Adrenal gland (tissue), 5 donors: ENCODE measurements around the gene MIER1.

Experiments
- POLR2A ChIP-seq, 2 donors: fragments of 450-650 bp; IDR thresholded peaks; one replicate each; pipeline ENCODE4 v1.6.1; 2017; ENCODE audit warnings: antibody characterized with exemption in 2 of 2, mild to moderate bottlenecking in 2 of 2, moderate library complexity in 1 of 2
- TF ChIP-seq, protein P1 (sequence below), 6 experiments: fragments of 450-650 bp in 4 of 6; fragments of 200-600 bp in 2 of 6; sonication (generic) in 1 of 6; IDR thresholded peaks; 1 replicate in 5 of 6; 2 replicates in 1 of 6; pipeline versions ENCODE4 v1.5.1 to v1.8.0; 2016 to 2021; ENCODE audit warnings: antibody characterized with exemption in 6 of 6, mild to moderate bottlenecking in 2 of 6, moderate library complexity in 1 of 6
- donor health status: DM: no; HTN: no; CAD: no.

DNA sequence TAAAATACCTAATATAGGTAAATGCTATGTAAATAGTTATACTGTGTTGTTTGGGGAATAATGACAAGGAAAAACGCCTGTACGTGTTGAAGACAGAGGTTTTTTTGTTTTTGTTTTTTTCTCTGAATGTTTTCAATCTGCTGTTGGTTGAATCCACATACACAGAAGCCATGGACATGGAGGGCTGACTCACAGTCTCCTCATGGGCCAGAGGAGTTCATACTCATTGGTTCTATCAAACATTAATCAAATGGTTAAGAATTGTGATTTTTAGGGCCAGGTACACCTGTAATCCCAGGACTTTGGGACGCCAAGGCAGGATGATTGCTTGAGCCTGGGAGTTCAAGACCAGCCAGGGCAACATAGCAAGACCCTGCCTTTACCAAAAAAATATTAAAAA lies 20.5 kb downstream of the MIER1 start:
- TF ChIP-seq, protein P1, sequence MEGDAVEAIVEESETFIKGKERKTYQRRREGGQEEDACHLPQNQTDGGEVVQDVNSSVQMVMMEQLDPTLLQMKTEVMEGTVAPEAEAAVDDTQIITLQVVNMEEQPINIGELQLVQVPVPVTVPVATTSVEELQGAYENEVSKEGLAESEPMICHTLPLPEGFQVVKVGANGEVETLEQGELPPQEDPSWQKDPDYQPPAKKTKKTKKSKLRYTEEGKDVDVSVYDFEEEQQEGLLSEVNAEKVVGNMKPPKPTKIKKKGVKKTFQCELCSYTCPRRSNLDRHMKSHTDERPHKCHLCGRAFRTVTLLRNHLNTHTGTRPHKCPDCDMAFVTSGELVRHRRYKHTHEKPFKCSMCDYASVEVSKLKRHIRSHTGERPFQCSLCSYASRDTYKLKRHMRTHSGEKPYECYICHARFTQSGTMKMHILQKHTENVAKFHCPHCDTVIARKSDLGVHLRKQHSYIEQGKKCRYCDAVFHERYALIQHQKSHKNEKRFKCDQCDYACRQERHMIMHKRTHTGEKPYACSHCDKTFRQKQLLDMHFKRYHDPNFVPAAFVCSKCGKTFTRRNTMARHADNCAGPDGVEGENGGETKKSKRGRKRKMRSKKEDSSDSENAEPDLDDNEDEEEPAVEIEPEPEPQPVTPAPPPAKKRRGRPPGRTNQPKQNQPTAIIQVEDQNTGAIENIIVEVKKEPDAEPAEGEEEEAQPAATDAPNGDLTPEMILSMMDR (IDR thresholded peaks at IDR 0.05): no peak
- no peak for TF ChIP-seq POLR2A (IDR thresholded peaks at IDR 0.05)
